ENCODE results near the gene ZNF772. TPM values are rescaled to one million over a fixed set of nuclear protein-coding genes. Genes with fewer than 3 reads are reported as not detected.

The ZNF772 gene
- total RNA-seq, 1 donor from 2014 or later: 11.8 TPM

DNA sequence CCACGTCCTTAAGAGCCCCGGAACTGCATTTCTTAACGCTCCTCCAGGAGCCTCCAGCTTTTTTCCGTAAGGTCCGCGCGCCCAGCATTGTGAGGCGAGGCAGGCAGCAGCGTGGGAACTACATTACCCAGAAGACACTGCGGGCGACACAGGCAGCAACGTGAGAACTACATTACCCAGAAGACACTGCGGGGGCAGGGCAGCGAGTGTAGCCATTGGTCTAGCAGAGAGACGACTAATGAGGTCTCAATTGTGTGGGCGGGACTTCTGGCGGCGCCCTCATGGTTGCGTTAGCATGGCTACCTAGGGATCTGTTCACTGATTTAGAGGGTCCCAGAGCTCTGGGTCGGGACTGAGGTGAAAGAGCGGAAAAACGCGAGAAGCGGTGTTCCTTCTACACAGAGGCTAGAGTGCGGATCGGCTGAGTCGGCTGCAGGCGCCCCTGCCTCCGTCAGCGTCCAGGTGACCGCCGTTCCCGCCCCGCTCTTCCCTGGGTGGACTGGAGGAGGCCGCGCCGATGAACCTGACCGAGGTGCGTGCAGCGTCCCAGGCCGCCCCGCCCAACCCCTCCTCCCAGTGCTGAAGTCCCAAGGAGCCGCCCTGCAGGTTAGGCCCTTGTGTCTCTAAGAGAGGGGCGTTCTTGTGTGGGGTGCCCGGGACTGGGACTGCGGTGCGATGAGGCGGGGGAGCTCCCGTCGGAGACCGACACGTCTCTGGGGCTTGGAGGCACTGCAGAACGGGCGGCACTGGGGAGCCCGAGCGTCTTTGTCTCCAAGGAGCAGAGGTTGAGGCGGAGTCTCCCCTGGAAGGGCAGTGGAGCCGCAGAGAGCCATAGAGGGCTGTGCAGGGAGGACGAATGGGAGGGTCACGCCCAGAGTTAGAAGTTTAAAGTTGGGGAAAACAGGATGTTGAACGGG is 42.0 kb downstream of the ZNF772 start, which contains the start of gene ZNF749:
Gene ZNF749, plus strand, starts transcription at position 264 of the 917 bp plus-strand sequence. Its CDS starts 254 bp downstream, at position 518.
- DNase-seq (ENCODE audit: low read depth) (peak; percentile 96), FAIRE-seq (peak; percentile 82)
- H3K36me3 ChIP-seq (ENCODE audit: control insufficient read depth, insufficient read depth, low read length): no peaks in the 10 kb centered on the region
- H3K4me3 ChIP-seq (ENCODE audit: low read depth, low read length): peak within 1 kb of the TSS; percentile 64
- H3K27me3 ChIP-seq (ENCODE audit: control insufficient read depth, insufficient read depth, low read length): no peaks in the 10 kb centered on the region
- TF ChIP-seq, protein P1, sequence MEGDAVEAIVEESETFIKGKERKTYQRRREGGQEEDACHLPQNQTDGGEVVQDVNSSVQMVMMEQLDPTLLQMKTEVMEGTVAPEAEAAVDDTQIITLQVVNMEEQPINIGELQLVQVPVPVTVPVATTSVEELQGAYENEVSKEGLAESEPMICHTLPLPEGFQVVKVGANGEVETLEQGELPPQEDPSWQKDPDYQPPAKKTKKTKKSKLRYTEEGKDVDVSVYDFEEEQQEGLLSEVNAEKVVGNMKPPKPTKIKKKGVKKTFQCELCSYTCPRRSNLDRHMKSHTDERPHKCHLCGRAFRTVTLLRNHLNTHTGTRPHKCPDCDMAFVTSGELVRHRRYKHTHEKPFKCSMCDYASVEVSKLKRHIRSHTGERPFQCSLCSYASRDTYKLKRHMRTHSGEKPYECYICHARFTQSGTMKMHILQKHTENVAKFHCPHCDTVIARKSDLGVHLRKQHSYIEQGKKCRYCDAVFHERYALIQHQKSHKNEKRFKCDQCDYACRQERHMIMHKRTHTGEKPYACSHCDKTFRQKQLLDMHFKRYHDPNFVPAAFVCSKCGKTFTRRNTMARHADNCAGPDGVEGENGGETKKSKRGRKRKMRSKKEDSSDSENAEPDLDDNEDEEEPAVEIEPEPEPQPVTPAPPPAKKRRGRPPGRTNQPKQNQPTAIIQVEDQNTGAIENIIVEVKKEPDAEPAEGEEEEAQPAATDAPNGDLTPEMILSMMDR (IDR thresholded peaks at IDR 0.05; ENCODE audit: insufficient read depth, low read length, severe bottlenecking): no peak

DNA sequence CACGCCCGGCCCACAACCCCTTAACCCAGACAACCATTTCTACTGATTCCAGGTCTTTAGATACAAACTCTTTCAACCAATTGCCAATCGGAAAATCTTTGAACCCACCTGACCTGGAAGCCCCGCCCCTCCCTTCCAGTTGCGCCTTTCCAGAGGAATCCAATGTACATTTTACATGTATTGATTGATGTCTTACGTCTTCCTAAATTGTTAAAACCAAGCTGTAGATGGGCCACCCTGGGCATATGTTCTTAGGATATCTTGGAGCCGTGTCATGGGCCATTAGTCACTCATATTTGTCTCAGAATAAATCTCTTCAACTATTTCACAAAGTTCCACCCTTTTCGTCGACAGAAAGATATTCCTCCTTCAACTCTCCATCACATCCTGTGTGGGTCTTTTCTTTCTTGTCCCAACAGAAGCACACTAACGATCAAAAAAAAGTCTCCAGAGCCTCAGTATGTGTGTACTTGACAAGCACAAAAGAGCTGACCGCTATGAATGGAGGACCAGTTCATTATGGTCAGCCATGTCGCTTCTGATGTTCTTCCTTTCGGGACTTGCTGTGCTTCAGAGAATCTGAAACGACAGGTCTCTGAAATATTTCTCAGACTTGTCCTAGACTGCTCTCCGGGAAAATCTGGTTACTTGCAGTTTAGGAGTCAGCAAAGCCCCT is 42.8 kb downstream of the ZNF772 start:
- Histone ChIP-seq H3K4me3 (ENCODE audit: low read depth, low read length) (peak overlapping the region; percentile 64), H3K27me3 (ENCODE audit: control insufficient read depth, insufficient read depth, low read length) (no peaks in the 10 kb centered on the region), H3K36me3 (ENCODE audit: control insufficient read depth, insufficient read depth, low read length) (no peaks in the 10 kb centered on the region)
- TF ChIP-seq, protein P1 (IDR thresholded peaks at IDR 0.05; ENCODE audit: insufficient read depth, low read length, severe bottlenecking): no peak
- FAIRE-seq: peak; percentile 7
- DNase-seq (ENCODE audit: low read depth): peak; percentile 28

DNA sequence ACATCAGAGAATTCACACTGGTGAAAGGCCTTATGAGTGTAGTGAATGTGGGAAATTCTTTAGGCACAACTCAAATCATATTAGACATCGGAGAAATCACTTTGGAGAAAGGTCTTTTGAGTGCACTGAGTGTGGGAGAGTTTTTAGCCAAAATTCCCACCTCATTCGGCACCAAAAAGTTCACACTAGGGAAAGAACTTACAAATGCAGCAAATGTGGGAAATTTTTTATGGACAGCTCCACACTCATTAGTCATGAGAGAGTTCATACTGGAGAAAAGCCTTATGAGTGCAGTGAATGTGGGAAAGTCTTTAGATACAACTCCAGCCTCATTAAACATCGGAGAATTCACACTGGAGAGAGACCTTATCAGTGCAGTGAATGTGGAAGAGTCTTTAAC is 56.3 kb downstream of the ZNF772 start:
- Histone ChIP-seq H3K36me3 (ENCODE audit: control insufficient read depth, insufficient read depth, low read length) (peaks cover 17% of the 10 kb centered on the region), H3K27me3 (ENCODE audit: control insufficient read depth, insufficient read depth, low read length) (no peaks in the 10 kb centered on the region), H3K4me3 (ENCODE audit: low read depth, low read length) (no peak overlapping the region)
- DNase-seq (ENCODE audit: low read depth): no peak
- TF ChIP-seq, protein P1 (IDR thresholded peaks at IDR 0.05; ENCODE audit: insufficient read depth, low read length, severe bottlenecking): no peak
- FAIRE-seq: no peak

DNA sequence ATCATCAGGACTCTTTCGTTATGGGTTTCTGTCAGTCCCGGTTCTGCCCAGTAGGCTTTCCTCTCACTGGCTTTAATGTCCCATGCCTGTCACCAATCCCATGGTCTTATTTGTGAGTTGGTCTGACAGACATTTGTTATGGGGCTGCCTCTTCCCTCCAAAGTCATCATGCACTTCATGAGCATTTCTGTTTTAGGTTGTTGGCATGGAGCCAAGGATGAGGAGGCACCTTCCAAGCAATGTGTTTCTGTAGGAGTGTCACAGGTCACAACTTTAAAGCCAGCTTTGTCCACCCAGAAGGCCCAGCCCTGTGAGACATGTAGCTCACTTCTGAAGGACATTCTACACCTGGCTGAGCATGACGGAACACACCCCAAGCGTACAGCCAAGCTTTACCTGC is 57.9 kb downstream of the ZNF772 start:
- Histone ChIP-seq H3K4me3 (ENCODE audit: low read depth, low read length) (no peak overlapping the region), H3K36me3 (ENCODE audit: control insufficient read depth, insufficient read depth, low read length) (peaks cover 17% of the 10 kb centered on the region), H3K27me3 (ENCODE audit: control insufficient read depth, insufficient read depth, low read length) (no peaks in the 10 kb centered on the region)
- TF ChIP-seq, protein P1 (IDR thresholded peaks at IDR 0.05; ENCODE audit: insufficient read depth, low read length, severe bottlenecking): no peak
- no peak for DNase-seq (ENCODE audit: low read depth)
- FAIRE-seq: no peak

Other genes with a start within 250 kb of the ZNF772 start
- 1.3 and 1.6 TPM in 2 replicates for gene AURKC, start 246.5 kb downstream of the ZNF772 start, total RNA-seq
- gene ZNF805, start 236.9 kb downstream of the ZNF772 start, total RNA-seq: 21.9 and 27.9 TPM in 2 replicates
- 126 and 131 TPM in 2 replicates for gene ZNF460, start 197.1 kb downstream of the ZNF772 start, total RNA-seq
- 13.2 and 14.7 TPM in 2 replicates for gene ZNF543, start 157.1 kb downstream of the ZNF772 start, total RNA-seq
- gene ZNF304, start 126.3 kb downstream of the ZNF772 start, total RNA-seq: 12.7 and 13.7 TPM in 2 replicates
- gene TRAPPC2B, start 114.0 kb downstream of the ZNF772 start, total RNA-seq: 13.7 and 16.5 TPM in 2 replicates
- 3.6 and 3.9 TPM in 2 replicates for gene ZNF547, start 114.0 kb downstream of the ZNF772 start, total RNA-seq
- 30.1 and 31.9 TPM in 2 replicates for gene ZNF548, start 87.7 kb downstream of the ZNF772 start, total RNA-seq
- 9.0 and 11.3 TPM in 2 replicates for gene ZNF17, start 66.4 kb downstream of the ZNF772 start, total RNA-seq
- gene ZNF749, start 42.2 kb downstream of the ZNF772 start, total RNA-seq: 18.4 and 23.2 TPM in 2 replicates
- gene VN1R1, start 20.4 kb downstream of the ZNF772 start, total RNA-seq: 0.53 and 1.2 TPM in 2 replicates
- gene ZNF419, start 10.2 kb upstream of the ZNF772 start, total RNA-seq: 17.6 and 33.8 TPM in 2 replicates
- gene ZNF773, start 22.4 kb upstream of the ZNF772 start, total RNA-seq: 20.5 and 31.7 TPM in 2 replicates
- gene ZNF549, start 49.8 kb upstream of the ZNF772 start, total RNA-seq: 6.9 and 7.6 TPM in 2 replicates
- gene ZNF550, start 82.3 kb upstream of the ZNF772 start, total RNA-seq: 6.3 and 9.7 TPM in 2 replicates
- 5.5 and 7.4 TPM in 2 replicates for gene ZNF416, start 101.3 kb upstream of the ZNF772 start, total RNA-seq
- 7.4 and 8.4 TPM in 2 replicates for gene ZIK1, start 106.6 kb upstream of the ZNF772 start, total RNA-seq
- gene ZNF530, start 122.3 kb upstream of the ZNF772 start, total RNA-seq: 3.7 and 3.9 TPM in 2 replicates
- gene ZNF134, start 136.7 kb upstream of the ZNF772 start, total RNA-seq: 17.1 and 23.2 TPM in 2 replicates
- gene ZNF211, start 155.6 kb upstream of the ZNF772 start, total RNA-seq: 11.1 and 13.8 TPM in 2 replicates
- gene ZSCAN4, start 191.4 kb upstream of the ZNF772 start, total RNA-seq: 0.13 TPM in 1 of 2 replicates, not detected in the other
- 6.5 and 6.8 TPM in 2 replicates for gene ZNF551, start 204.4 kb upstream of the ZNF772 start, total RNA-seq
- gene ZNF154, start 231.6 kb upstream of the ZNF772 start, total RNA-seq: 0.53 and 1.2 TPM in 2 replicates

Data from bronchial epithelial cell (primary cell).